AG09309 (cell line): ENCODE measurements around the gene CDC42BPA.
A peak's percentile ranks its signal among the peaks of the same experiment; 100 is the strongest.

ENCODE experiments used
- DNase-seq: peaks from one replicate; pipeline ENCODE4 v3.0.0-alpha.2; 2010; ENCODE audit warnings: low read depth
- H3K4me3 ChIP-seq: 2 replicates; pipeline ENCODE4 v1.5.1; 2011; ENCODE audit warnings: mild to moderate bottlenecking, low read depth, low read length, moderate library complexity; ENCODE audit not compliant: control insufficient read depth
- CTCF ChIP-seq: IDR thresholded peaks from 2 replicates; pipeline ENCODE4 v1.5.1; 2011; ENCODE audit warnings: mild to moderate bottlenecking, low read depth, low read length, inconsistent platforms; ENCODE audit not compliant: insufficient read depth, control insufficient read depth; ENCODE audit errors: missing control alignments

Gene CDC42BPA

GRCh38 chr1:227317011-227317451 lies 1.3 kb downstream of the CDC42BPA start:
- TF ChIP-seq CTCF, result no peak
- H3K4me3 ChIP-seq, result peak overlapping the region; percentile 85
- DNase-seq, result no peak

GRCh38 chr1:227316456-227316855 lies 1.8 kb downstream of the CDC42BPA start:
- H3K4me3 ChIP-seq, result peak overlapping the region; percentile 85
- TF ChIP-seq CTCF, result no peak
- DNase-seq, result no peak

GRCh38 chr1:227315629-227316346 lies 2.5 kb downstream of the CDC42BPA start:
- TF ChIP-seq CTCF, result no peak
- no peak for DNase-seq
- H3K4me3 ChIP-seq, result peak overlapping the region; percentile 85

- DNase-seq, result no peak
- peak overlapping the region; percentile 85 for H3K4me3 ChIP-seq
- TF ChIP-seq CTCF, result no peak
Observed at GRCh38 chr1:227314014-227314848, 4.1 kb downstream of the CDC42BPA start.

- DNase-seq, result no peak
- no peak overlapping the region for H3K4me3 ChIP-seq
- TF ChIP-seq CTCF, result no peak
Observed at GRCh38 chr1:227312361-227313025, 5.8 kb downstream of the CDC42BPA start.

- DNase-seq, result no peak
- TF ChIP-seq CTCF, result no peak
- no peak overlapping the region for H3K4me3 ChIP-seq
Observed at GRCh38 chr1:227311389-227312001, 6.8 kb downstream of the CDC42BPA start.
